DOHH2 (cell line): ENCODE measurements around the gene MUC6.

Experiments used
- H3F3A ChIP-seq: fragments of 200-600 bp; sonication (generic), shearing (Covaris generic); 2 replicates; pipeline ENCODE4 v1.6.0; 2016; ENCODE audit warnings: antibody characterized with exemption, mild to moderate bottlenecking; ENCODE audit not compliant: control insufficient read depth, insufficient read depth
- H3K27ac ChIP-seq: fragments of 200-600 bp; sonication (generic); 2 replicates; pipeline ENCODE4 v1.5.1; 2014; ENCODE audit warnings: low read depth, mild to moderate bottlenecking, low read length, moderate library complexity
- H3K27me3 ChIP-seq: fragments of 200-600 bp; sonication (generic); 2 replicates; pipeline ENCODE4 v1.6.1; 2014; ENCODE audit warnings: mild to moderate bottlenecking, low read length, mixed read lengths; ENCODE audit not compliant: control insufficient read depth
- H3K36me3 ChIP-seq: fragments of 200-600 bp; sonication (generic); 2 replicates; pipeline ENCODE4 v1.6.1; 2014; ENCODE audit warnings: mild to moderate bottlenecking, low read length, moderate library complexity, mixed read lengths; ENCODE audit not compliant: control insufficient read depth
- H3K4me1 ChIP-seq: fragments of 200-600 bp; sonication (generic); 2 replicates; pipeline ENCODE4 v1.6.1; 2014; ENCODE audit warnings: mild to moderate bottlenecking, low read length, mixed read lengths; ENCODE audit not compliant: control insufficient read depth
- H3K4me2 ChIP-seq: fragments of 200-600 bp; sonication (generic); 2 replicates; pipeline ENCODE4 v1.6.0; 2014; ENCODE audit warnings: mild to moderate bottlenecking, low read length, moderate library complexity
- H3K4me3 ChIP-seq: fragments of 200-600 bp; sonication (generic); 2 replicates; pipeline ENCODE4 v1.5.1; 2014; ENCODE audit warnings: mild to moderate bottlenecking, low read length, mixed read lengths
- H3K79me2 ChIP-seq: fragments of 200-600 bp; sonication (generic); 2 replicates; pipeline ENCODE4 v1.6.1; 2014; ENCODE audit warnings: mild to moderate bottlenecking, low read length, mixed read lengths; ENCODE audit not compliant: control insufficient read depth
- H3K9me2 ChIP-seq: fragments of 200-600 bp; sonication (generic); replicated peaks from 2 replicates; pipeline ENCODE4 v1.6.1; 2014; ENCODE audit warnings: mild to moderate bottlenecking, low read length, mixed read lengths; ENCODE audit not compliant: control insufficient read depth
- H3K9me3 ChIP-seq: fragments of 200-600 bp; sonication (generic); 2 replicates; pipeline ENCODE4 v1.6.1; 2014; ENCODE audit warnings: antibody characterized with exemption, low read length, mixed read lengths; ENCODE audit not compliant: control insufficient read depth, insufficient read depth
- H4K20me1 ChIP-seq: fragments of 200-600 bp; sonication (generic); 2 replicates; pipeline ENCODE4 v1.6.0; 2014; ENCODE audit warnings: low read depth, mild to moderate bottlenecking, antibody characterized with exemption, low read length, moderate library complexity; ENCODE audit not compliant: control insufficient read depth, insufficient read depth
- EZH2phosphoT487 ChIP-seq: fragments of 200-600 bp; sonication (generic); IDR thresholded peaks from 2 replicates; pipeline ENCODE4 v1.6.1; 2017; ENCODE audit warnings: borderline replicate concordance, mild to moderate bottlenecking, antibody characterized with exemption, low read length, moderate library complexity, mixed read lengths
- TF ChIP-seq, protein P1 (sequence below): fragments of 200-600 bp; sonication (generic); IDR thresholded peaks from one replicate; pipeline ENCODE4 v1.5.1; 2014; ENCODE audit warnings: antibody characterized with exemption, mild to moderate bottlenecking, low read depth, low read length; ENCODE audit not compliant: poor library complexity, severe bottlenecking

MUC6 gene

DNA sequence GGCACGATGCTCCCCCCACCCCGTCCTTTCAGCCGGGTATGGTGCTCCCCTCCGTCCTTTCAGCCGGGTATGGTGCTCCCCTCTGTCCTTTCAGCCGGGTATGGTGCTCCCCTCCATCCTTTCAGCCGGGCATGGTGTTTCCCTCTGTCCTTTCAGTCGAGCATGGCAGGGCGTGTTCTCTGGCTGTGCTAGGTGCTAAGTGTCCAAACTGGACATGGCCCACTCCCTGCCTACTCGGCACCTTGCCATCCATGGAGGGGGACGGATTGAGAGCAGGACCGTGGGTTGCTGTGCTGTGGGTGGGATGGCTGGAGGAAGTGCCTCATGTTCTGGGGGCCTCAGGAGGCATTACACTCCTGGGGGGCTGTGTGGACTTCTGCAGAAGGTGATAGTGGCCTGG is 45.5 kb downstream of the MUC6 start:
- no peaks in the 10 kb centered on the region for H3K9me2 ChIP-seq
- H4K20me1 ChIP-seq, result no peaks in the 10 kb centered on the region
- H3K9me3 ChIP-seq, result peaks cover 7% of the 10 kb centered on the region; the same call in 1 of the 2 replicates
- TF ChIP-seq EZH2phosphoT487, result no peak
- TF ChIP-seq, protein P1, sequence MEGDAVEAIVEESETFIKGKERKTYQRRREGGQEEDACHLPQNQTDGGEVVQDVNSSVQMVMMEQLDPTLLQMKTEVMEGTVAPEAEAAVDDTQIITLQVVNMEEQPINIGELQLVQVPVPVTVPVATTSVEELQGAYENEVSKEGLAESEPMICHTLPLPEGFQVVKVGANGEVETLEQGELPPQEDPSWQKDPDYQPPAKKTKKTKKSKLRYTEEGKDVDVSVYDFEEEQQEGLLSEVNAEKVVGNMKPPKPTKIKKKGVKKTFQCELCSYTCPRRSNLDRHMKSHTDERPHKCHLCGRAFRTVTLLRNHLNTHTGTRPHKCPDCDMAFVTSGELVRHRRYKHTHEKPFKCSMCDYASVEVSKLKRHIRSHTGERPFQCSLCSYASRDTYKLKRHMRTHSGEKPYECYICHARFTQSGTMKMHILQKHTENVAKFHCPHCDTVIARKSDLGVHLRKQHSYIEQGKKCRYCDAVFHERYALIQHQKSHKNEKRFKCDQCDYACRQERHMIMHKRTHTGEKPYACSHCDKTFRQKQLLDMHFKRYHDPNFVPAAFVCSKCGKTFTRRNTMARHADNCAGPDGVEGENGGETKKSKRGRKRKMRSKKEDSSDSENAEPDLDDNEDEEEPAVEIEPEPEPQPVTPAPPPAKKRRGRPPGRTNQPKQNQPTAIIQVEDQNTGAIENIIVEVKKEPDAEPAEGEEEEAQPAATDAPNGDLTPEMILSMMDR, result no peak
- H3K27ac ChIP-seq, result no peak overlapping the region
- 0 out of 2 replicates have a peak, but pooled peaks cover 5% of the 10 kb centered on the region for H3F3A ChIP-seq
- peaks cover 42% of the 10 kb centered on the region for H3K36me3 ChIP-seq
- no peak overlapping the region for H3K4me3 ChIP-seq
- H3K4me2 ChIP-seq, result no peak overlapping the region
- H3K27me3 ChIP-seq, result no peaks in the 10 kb centered on the region
- H3K79me2 ChIP-seq, result no peaks in the 10 kb centered on the region
- H3K4me1 ChIP-seq, result peaks cover 4% of the 10 kb centered on the region

DNA sequence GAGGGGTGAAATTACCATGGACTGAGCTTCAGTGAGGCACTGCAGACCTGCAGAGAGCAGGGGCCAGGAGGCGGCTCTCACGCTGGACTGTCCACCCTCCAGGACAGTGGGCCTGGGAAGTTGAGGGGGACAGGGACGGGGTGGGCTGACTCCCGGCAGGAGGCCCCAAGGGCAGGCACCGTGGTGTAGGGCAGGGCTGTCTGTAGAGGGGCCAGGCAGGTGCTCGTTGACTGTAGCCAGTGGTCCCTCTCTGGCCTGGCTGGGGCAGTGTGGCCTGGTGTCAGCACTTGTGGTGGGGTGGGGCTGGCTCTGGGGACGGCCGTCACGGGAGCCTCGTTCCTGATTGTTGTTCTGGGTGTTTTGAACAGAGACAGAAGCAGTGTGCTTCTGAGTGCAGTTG is 46.4 kb downstream of the MUC6 start:
- Histone ChIP-seq H3K9me3 (peaks cover 3% of the 10 kb centered on the region; the same call in 1 of the 2 replicates), H3K36me3 (peaks cover 46% of the 10 kb centered on the region)
- TF ChIP-seq, protein P1, result no peak
- no peak for TF ChIP-seq EZH2phosphoT487

DNA sequence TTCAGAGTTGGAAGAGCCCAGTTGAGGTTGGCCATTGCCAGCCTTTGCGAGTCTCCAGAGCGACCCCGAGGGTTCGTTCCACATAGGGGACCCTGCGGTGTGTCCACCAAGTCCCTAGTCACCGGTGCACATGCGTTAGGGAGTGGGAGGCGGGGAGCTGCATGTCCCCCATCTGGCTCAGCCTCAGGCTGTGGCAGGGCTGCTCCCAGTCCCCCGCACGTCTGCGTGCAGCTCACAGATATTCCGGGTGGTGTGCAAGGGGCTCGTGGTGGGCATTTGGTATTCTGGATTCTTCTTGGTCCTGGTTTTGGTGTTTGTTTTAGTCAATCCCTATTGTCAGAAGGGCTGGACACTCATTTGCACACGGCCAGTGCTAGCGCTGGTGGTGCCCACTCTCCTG is 48.8 kb downstream of the MUC6 start:
- no peaks in the 10 kb centered on the region for H3K79me2 ChIP-seq
- H3K36me3 ChIP-seq, result peaks cover 38% of the 10 kb centered on the region; the same call in 1 of the 2 replicates
- H3K9me3 ChIP-seq, result no peaks in the 10 kb centered on the region
- H3K4me2 ChIP-seq, result no peak overlapping the region
- H3K4me3 ChIP-seq, result no peak overlapping the region
- H3F3A ChIP-seq, result no peaks in the 10 kb centered on the region
- no peak for TF ChIP-seq EZH2phosphoT487
- TF ChIP-seq, protein P1, result no peak
- no peaks in the 10 kb centered on the region for H4K20me1 ChIP-seq
- H3K9me2 ChIP-seq, result no peaks in the 10 kb centered on the region
- no peaks in the 10 kb centered on the region for H3K27me3 ChIP-seq
- no peak overlapping the region for H3K27ac ChIP-seq
- no peaks in the 10 kb centered on the region for H3K4me1 ChIP-seq

More for the DNA sequence above, 46.4 kb downstream of the MUC6 start:
- no peaks in the 10 kb centered on the region for H3K4me1 ChIP-seq
- 0 out of 2 replicates have a peak, but pooled peaks cover 2% of the 10 kb centered on the region for H3F3A ChIP-seq
- H3K27ac ChIP-seq, result no peak overlapping the region
- H3K27me3 ChIP-seq, result no peaks in the 10 kb centered on the region
- no peaks in the 10 kb centered on the region for H3K9me2 ChIP-seq
- H4K20me1 ChIP-seq, result no peaks in the 10 kb centered on the region
- H3K4me3 ChIP-seq, result no peak overlapping the region
- H3K4me2 ChIP-seq, result no peak overlapping the region
- no peaks in the 10 kb centered on the region for H3K79me2 ChIP-seq

DNA sequence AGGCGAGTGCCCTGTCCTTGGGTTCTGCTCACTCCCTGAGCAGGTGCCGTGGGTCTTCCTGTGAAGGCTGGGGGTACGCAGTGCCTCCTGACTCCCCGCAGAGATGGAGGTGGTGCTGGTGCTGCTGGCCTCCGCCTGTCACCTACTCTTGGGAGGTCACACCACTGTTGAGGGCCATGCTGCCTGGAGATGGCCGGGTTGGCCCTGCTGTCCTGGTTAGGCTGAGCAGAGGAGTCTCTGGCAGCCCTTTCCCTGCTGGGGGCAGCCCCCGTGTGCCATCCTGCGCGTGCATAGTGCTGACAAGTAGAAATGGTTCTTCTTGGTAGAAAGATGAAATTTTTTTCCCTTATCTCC is 49.6 kb downstream of the MUC6 start:
- Histone ChIP-seq H3F3A (no peaks in the 10 kb centered on the region), H3K27me3 (no peaks in the 10 kb centered on the region), H3K36me3 (peaks cover 34% of the 10 kb centered on the region; the same call in 1 of the 2 replicates), H3K79me2 (no peaks in the 10 kb centered on the region), H3K9me3 (no peaks in the 10 kb centered on the region), H4K20me1 (no peaks in the 10 kb centered on the region), H3K4me3 (no peak overlapping the region), H3K9me2 (no peaks in the 10 kb centered on the region), H3K4me2 (no peak overlapping the region), H3K4me1 (no peaks in the 10 kb centered on the region), H3K27ac (no peak overlapping the region)
- TF ChIP-seq, protein P1, result no peak
